ENCODE data around the gene GPRC5D. TPM values are rescaled to one million over a fixed set of nuclear protein-coding genes. Genes with fewer than 3 reads are reported as not detected.

Gene GPRC5D
- 0.17 TPM in 1 of 2 replicates, not detected in the other for total RNA-seq

DNA sequence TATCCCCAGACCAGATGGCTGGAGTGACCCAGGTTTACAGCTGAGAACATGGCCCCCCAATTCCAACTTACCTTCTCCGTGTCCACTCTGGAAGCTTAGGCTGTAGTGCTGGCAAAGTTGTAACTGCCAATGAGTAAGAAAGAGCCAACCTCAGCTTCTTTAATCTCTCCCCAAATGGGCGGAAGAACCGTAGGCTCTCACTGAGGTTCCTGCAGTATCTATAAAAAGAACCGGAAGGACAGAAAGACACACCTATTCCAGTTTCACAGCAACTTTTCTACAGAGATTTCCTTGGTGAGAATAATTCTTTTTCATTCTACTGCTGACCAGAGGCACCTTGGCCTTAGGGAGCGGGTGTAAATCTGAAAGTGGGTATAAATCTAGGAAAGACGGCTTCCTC, at the start of gene GPRC5D:
Gene GPRC5D, minus strand, starts transcription at position 135 of the 400 bp plus-strand sequence. CDS start 1,786 bp downstream, outside the sequence.
- DNase-seq = no peak

DNA sequence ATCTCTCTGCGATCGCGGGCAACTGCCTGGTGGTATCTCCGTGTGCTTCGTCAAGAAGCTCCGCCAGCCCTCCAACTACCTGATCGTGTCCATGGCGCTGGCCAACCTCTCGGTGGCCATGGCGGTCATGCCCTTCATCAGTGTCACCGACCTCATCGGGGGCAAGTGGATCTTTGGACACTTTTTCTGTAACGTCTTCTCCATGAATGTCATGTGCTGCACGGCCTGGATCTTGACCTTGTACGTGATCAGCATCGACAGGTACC, 49.7 kb upstream of the GPRC5D start:
- no peak for DNase-seq

DNA sequence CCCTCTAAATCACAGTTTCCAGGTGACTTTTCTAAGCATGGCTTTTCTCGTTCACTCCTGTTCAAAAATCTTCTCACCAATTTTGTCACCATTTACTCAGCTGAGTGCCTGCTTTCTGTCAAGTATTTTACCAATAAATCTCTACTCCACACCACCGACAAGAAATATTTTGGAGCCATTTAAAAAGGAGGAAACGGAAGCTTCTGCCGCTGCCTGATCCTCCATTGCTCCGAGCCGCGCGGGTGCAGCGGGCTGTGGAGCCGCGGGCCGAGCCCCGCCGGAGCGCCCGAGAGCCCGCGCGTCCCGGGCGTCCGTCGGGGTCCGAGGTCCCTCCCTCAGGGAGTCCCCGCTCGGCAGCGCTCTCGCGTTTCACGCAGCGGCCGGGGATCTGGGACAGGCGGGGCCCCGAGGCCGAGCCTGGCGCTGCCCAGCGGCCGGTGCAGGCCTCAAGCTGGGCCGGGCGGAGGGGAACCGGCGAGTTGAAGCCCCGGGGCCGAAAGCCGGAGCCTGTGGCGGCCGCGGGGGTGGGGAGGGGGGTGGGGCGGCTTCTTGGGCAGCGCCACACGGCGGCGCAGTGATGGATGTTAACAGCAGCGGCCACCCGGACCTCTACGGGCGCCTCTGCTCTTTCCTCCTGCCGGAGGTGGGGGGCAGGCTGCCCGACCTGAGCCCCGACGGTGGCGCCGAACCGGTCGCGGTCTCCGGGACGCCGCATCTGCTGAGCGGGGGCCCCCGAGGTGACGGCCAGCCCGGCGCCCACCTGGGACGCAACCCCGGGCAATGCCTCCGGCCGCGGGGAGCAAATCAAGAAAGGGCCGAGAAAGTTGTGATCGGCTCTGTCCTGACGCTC, 49.2 kb upstream of the GPRC5D start:
- DNase-seq = peak; percentile 74

DNA sequence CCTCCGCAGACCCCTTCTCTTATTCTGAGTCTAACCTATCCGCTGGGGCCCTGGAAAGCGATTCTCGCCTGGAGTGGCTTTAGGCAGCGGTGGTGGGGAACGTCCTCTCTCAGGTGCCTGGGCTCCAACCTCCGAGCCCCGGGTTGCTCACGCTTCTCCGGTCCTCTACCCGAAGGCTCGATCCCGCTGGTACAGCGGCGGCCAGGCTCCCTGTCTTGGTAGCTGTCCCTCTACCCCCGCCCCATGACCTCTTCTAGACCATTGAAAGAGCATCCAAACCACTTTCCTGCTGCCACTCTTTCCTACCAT, 48.6 kb upstream of the GPRC5D start:
- peak; percentile 43 for DNase-seq

DNA sequence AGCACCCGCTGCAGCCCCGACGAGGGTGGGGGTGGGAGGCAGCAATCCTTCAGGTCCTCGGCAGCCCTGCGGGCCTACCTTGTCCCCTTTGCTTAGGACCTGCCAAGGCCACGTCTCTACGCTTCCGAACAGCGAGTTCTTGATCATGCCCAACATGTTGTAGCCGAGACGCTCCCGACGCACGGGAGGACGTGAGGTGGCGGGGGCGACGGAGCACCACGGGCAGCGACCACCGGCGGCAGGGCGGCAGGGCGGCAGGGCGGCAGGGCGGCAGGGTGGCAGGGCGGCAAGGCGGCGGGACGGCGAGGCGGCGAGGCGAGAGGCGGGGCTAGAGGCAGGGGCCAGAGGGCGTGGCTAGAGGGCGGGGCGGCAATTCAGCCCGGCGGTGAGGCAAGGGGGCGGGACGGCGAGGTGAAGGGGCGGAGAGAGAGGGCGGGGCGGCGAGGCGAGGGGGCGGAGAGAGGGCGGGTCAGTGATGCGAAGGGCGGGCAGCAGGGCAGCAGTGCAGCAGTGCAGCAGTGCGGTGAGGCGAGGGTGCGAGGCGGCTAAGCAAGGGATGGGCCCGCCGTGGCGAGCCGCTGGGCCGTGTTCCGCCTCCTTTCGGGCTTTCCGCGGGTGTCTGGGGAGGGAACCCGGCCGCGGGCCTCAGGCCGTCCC, 48.1 kb upstream of the GPRC5D start, which contains the start of gene HEBP1:
Gene HEBP1, minus strand, starts transcription at position 307 of the 657 bp plus-strand sequence. Its CDS starts 151 bp downstream, at position 156.
- DNase-seq = peak; percentile 96

DNA sequence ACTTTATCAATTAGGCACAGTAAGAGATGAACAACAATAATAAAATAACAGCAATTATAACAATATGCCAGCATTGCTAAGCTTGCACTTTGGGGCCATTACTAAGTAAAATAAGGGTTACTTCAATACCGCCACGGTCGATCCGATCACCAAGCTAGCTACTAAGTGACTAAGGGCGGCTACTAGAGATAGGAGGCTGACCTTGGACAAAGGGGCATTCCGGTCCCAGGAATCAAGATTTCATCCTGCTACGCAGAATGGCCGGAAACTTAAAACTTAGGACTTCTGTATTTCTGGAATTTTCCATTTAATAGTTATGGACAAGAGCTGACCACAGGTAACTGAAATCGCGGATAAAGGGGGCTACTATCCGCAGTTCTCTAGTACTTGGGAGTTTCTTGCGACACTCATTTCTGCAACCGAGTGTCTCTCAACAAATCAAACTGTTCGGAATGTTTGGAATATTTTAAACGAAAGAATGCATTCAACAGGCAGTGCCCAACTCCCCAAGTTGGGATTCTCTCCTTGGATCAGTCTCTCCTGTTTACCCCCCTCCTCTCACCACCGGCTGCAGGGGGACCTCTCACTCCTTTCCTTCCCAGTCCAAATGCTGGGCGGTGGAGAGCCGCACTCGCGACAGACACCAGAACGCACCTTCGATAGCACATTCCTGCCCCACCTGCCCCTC, 47.4 kb upstream of the GPRC5D start:
- DNase-seq = peak; percentile 32

DNA sequence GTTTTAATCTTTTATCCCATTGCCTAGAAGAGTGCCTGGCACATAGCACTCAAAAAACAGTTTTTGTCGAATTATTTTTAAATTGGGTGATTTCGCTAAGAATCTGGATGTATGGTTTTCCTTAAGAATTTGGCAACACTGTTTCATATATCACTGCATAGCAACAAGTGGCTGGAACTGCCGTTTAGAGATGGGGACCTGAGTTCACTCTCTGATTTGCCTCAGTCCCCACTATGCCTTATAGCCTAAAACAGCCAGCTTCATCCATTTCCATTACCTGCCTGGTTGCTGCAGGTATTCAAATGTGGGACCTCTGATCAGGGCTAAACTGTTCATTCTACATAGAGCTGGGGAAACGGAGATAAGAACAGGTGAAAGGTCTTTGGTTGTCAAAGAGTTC, 46.3 kb upstream of the GPRC5D start:
- no peak for DNase-seq

DNA sequence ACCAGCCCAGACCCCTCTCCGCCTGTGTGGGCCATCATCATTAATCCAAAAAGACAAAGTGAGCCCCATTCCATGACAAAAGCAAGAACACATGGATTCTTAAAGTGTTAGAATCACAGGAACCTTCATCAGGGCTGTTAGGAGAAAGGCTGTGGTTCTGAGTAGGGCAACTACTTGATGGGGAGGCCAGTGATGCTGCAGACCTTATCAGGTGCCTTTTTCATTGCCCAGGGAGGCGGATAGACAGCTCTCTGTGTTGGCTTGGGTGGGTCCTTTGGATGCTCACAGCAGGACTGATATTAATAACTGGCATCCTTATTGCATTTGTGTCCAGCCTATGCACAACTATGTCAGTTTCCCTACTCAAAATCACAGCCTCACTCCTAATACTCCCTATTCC, 45.8 kb upstream of the GPRC5D start:
- no peak for DNase-seq

DNA sequence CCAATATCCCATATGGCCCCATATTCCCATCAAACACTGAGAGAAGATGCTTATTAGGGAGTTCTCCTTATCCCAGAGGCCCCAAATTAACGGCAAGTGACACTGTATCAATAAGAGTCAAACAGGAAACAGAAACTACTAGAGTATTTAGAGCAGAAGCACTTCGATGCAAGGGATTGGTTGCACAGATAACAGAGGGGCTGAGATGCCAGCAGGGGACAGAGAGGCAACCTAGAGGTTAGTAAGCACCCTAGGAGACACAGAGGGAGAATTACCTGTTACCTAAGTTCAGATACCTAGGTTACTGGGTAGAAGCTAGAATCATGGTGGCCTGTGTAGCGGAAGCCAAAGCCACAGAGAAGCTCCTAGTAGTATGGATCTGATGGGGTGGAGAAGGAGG, 45.2 kb upstream of the GPRC5D start:
- no peak for DNase-seq

DNA sequence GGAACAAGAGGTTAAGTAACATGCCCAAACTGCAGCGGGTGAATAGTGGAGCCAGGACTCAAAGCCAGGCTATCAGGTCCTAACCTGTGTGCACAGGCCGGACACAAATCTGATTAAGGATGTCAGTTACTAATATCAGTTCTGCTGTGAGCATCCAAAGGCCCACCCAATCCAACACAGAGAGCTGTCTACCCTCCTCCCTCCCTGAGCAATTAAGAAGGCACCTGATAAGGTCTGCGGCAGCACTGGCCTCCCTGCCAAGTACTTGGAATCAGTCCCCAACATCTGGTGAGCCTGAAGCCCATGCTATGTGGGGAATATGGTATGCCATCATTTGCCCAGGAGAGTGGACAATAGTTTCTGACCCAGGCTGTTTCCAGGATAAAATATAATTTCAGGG, 44.2 kb upstream of the GPRC5D start:
- no peak for DNase-seq

DNA sequence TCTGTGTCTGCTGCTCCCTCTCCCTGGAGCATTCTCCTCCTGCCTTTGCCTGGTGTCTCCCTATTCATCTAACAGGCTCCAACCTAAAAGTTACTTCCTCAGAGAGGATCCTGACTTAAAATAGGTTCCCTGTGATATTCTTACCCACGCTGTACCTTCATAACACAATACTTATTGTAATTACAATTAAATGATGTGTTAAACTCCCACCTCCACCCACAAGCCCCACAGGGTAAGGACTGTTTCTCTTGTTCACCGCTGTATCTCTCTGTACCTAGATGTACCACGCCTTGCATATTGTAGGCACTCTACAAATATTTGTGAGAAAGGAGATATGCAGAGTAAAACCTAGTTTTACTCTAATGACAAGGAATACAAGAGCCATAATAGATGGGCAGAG, 43.1 kb upstream of the GPRC5D start:
- DNase-seq = no peak

DNA sequence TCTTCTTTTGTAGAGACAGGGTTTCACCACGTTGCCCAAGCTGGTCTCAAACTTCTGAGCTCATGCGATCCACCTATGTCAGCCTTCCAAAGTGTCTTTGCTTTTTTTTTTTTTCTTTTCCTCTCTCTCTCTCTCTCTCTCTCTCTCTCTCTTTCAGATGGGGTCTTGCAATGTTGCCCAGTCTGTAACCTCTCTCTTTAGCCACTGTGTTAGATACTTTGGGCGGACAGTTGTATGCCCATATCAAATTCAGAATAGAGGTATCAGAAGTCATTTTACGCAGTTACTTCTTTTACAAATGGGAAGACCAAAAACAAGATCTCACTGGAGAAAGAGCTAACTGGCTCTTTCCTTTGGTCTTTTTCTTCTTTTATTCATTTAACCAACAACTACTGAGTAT, 41.4 kb upstream of the GPRC5D start:
- no peak for DNase-seq

DNA sequence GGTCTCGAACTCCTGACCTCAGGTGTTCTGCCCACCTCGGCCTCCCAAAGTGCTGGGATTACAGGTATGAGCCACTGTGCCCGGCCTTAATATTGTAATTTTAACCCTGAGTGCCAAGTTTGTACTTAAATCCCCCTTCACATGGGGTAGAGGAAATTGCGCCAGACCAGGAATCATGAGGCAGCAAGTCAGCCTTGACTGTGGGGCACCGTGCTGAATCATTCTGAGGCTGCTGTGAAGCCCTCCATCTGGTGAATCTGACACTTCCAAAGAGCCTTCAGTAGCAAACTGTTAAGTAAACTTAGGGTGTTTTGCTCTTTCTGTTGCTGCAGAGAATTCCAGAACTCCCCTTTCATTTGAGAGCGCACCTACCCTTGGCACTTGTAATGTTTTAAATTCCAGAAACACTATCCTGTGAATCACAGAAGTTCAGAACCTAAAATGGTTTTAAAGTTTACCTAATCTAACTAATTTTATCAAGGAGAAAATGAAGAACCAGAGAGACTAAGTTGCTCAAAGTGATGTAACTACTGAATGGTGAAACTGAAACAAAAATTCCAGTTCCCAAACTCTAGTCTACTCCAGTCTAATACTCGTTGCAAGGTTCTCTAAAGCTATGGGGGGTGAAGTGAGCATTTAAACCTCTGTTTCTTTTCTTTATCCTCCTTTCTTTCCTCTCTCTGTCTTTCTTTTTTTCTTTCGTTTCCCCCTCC, 40.6 kb upstream of the GPRC5D start:
- peak; percentile 72 for DNase-seq

DNA sequence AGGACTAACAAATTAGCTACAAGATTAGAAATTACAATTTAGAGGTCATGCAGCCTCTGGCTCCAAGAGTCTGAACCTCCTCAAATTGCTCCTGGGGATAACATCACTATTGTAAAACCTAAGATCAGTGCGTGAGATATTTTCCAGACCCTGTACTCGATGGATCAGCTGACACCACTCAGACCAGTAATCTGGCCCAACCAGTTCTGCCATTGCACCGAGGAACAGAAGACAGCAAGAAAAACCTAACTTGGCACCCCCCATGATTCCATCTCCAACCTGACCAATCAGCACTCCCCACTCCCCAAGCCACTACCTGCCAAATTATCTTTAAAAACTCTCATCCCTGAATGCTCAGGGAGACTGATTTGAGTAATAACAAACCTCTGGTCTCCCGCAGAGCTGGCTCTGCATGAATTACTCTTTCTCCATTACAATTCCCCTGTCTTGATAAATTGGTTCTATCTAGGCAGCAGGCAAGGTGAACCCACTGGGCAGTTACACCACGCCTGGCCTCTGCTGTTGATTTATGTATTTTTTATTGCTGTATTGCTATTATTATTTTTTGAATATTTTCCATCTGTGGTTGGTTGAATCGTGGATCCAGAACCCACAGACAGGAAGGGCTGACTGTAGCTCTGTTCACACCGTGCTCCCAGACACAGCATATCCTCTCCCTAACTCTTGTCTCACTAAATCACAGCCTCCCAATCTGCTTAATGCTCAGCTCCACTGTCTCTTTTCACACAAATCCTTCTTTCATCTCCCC, 38.9 kb upstream of the GPRC5D start:
- DNase-seq = no peak

DNA sequence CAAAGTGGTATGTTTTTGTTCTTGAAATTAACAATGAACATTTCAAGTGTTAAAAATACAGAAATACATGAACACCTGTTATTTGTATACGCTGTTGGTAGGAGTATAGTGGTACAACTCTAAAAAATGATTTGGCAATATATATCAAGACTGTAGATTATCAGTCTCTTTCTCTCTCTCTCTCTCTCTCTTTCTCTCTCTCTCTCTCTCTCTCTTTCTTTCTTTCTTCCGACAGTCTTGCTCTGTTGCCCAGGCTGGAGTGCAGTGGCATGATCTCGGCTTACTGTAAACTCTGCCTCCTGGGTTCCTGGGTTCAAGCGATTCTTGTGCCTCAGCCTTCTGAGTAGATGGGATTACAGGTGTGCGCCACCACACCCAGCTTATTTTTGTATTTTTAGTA, 35.5 kb upstream of the GPRC5D start:
- DNase-seq = no peak

DNA sequence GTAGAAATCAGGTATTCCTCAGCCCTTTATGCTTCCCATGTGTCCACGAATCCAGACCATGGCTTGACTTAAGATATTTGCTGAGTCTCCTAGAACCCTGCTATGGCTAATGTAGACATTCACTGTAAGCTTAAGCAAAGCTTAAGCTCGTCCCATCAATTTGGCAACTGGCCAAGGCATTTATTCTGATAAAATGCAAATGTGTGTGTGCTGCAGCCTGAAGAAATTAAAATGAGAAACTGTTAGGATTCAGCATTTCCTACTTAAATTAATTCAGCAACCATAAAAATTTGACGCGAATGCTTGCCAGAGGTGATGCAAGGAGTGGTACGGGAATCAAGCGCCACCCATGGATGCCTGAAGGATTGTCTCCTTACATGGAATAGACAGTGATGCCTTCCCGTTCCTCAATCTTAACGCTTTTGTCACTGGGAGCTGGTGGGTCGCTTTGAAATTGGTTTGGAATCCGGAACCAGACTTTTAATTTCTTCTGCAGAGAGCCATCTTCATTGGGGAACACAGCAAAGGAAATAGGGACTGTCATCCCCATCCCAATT, 34.9 kb upstream of the GPRC5D start:
- no peak for DNase-seq

DNA sequence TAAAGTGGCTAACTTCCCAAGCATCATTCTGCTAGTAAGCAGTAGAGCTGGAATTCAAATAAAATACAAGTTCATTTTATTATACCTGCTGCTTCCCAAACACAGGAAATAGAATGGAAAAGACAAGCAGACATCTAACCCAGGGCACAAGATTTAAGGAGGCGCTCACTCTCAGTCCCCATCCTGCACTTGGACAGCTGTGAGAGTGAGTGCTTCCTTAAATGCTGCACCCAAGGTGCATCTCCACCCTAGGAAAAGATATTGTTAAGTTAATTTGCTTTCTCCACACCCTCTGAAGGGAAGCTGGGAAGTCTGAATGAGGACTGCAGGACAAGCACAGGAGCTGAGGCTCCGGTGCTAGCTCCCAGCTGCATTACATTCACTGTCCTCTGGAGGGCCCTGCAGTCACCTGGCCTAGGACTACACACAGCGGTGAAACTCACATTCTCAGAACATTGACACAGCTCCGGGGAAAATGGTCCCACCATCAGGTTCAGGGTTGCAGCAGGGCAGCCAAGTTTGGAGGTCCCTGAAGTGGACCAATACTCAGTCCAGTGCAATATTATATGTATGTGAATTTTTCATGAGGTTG, 33.9 kb upstream of the GPRC5D start:
- peak; percentile 69 for DNase-seq

DNA sequence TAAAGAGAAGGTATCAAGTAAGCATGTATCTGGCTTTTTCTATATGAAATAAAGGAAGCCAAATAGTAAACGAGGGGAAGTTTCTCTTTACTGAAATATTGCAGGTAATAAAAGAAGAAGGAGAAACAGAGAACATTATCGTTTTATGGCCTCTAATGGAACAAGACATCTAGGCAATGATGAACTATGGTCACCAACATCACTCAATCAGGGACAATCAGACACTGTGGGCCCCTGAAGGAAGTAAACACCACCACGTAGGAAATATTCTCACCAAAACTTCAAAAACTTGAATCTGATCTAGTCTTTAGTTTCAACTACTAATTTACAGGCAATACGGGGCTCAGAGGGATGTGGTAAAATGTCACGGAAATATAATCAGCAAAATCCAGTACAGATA, 32.2 kb upstream of the GPRC5D start:
- no peak for DNase-seq

DNA sequence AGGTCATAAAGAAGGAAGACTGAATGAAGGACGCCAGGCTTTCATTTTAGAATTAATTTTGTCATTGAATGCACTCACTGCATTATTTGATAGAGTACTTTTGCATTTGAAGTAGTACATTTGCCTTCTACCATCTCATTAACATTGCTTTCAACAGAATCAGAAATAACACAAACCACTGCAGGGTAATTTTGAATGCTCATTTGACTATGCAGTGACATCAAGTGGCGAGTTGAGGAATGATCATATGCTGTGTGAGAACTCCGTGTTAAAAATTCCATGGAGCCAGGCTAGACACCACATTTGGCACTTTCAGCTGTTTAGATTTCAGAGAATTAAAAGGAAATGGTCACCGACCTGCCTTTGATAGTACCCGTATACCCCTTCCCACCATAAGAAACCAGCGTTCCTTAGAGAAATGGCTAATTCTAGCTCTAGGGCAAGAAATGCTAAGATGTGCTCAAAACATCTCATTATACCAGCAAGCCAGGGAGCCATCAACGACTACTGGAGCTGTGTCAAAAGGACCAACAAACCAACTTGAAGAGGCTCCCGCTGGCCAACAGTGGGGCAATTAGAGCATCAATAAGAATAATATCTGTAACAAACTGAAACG, 31.6 kb upstream of the GPRC5D start:
- DNase-seq = peak; percentile 83

DNA sequence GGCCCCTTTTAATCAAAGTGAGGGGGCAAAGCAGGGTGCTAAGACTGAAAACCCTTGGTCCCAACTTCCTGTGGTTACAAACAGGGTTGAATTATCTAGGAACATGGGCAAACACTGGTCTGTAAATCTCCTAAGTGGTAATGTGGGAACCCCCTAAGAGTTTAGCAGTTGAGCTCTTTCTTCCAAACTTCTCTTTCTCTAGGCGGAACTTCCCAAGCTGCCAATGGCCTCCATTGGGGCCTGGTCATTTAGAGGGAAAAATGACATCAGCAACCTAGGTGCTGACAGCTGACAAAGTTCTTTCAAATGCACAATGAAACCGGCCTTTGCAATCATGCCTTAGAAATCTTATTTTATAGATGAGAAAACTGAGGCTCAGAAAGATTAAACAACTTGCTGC, 30.4 kb upstream of the GPRC5D start:
- no peak for DNase-seq

DNA sequence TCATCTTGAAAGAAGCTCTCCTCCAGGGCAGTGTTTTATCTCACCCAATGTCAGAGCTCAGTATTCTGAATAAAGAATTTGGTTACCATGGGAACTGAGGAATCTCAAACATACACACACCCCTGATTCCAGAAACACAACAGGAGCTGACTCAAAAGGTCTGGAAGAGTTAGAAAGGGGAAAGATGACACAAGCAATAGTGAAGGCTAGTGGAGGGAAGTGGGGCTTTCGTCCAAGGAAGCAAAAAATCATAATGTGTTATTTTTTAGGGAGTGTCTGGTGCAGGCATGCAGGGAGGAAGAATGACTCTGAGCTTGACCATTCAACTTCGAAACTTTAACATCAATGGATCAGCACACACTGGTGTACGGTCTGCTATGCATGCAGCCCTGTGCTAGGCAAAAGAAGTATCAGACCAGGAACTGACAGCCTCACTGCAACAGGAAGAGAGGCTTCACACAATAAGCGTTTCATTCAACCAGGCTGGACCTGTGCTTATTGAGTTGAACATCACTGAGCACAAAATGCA, 27.8 kb upstream of the GPRC5D start:
- DNase-seq = peak; percentile 94

Measured in dermis blood vessel endothelial cell (primary cell).